ENCODE data around the gene DNAH17.

GRCh38 chr17:78585006-78585630 lies 7.9 kb upstream of the DNAH17 start:
- no peak for TF ChIP-seq CTCF (IDR thresholded peaks at IDR 0.05)
- no peak for TF ChIP-seq POLR2A (IDR thresholded peaks at IDR 0.05)

All from esophagus squamous epithelium (tissue), 4 donors.